ENCODE data around the gene ANKRD29.

The ANKRD29 gene

GRCh38 chr18:23626451-23627279, 36.0 kb downstream of the ANKRD29 start:
- TF ChIP-seq SIN3A (IDR thresholded peaks at IDR 0.05; ENCODE audit: borderline replicate concordance, insufficient read depth, low read length) (no peak), TAF1 (IDR thresholded peaks at IDR 0.05; ENCODE audit: borderline replicate concordance, insufficient read depth, low read length) (no peak), POLR2AphosphoS5 (IDR thresholded peaks at IDR 0.05; ENCODE audit: low read depth, low read length) (no peak), FOXP2 (optimal IDR thresholded peaks at IDR 0.05; ENCODE audit: borderline replicate concordance, extremely low read depth, extremely low read length, insufficient read depth) (no peak), REST (IDR thresholded peaks at IDR 0.05; ENCODE audit: insufficient read depth in 1 of 2, low read depth in 2 of 2, low read length in 2 of 2) (no peak)

GRCh38 chr18:23623040-23623439, 39.7 kb downstream of the ANKRD29 start:
- TF ChIP-seq SIN3A (IDR thresholded peaks at IDR 0.05; ENCODE audit: borderline replicate concordance, insufficient read depth, low read length) (no peak), TAF1 (IDR thresholded peaks at IDR 0.05; ENCODE audit: borderline replicate concordance, insufficient read depth, low read length) (no peak), FOXP2 (optimal IDR thresholded peaks at IDR 0.05; ENCODE audit: borderline replicate concordance, extremely low read depth, extremely low read length, insufficient read depth) (no peak), POLR2AphosphoS5 (IDR thresholded peaks at IDR 0.05; ENCODE audit: low read depth, low read length) (no peak), REST (IDR thresholded peaks at IDR 0.05; ENCODE audit: insufficient read depth in 1 of 2, low read depth in 2 of 2, low read length in 2 of 2) (no peak)

- no peak for TF ChIP-seq REST (IDR thresholded peaks at IDR 0.05; ENCODE audit: insufficient read depth in 1 of 2, low read depth in 2 of 2, low read length in 2 of 2)
- no peak for TF ChIP-seq TAF1 (IDR thresholded peaks at IDR 0.05; ENCODE audit: borderline replicate concordance, insufficient read depth, low read length)
- TF ChIP-seq FOXP2 (optimal IDR thresholded peaks at IDR 0.05; ENCODE audit: borderline replicate concordance, extremely low read depth, extremely low read length, insufficient read depth) = no peak
- TF ChIP-seq POLR2AphosphoS5 (IDR thresholded peaks at IDR 0.05; ENCODE audit: low read depth, low read length) = no peak
- no peak for TF ChIP-seq SIN3A (IDR thresholded peaks at IDR 0.05; ENCODE audit: borderline replicate concordance, insufficient read depth, low read length)
Observed at GRCh38 chr18:23619388-23619881, 43.3 kb downstream of the ANKRD29 start.

- no peak for TF ChIP-seq TAF1 (IDR thresholded peaks at IDR 0.05; ENCODE audit: borderline replicate concordance, insufficient read depth, low read length)
Observed at GRCh38 chr18:23618862-23619387, 43.8 kb downstream of the ANKRD29 start.

GRCh38 chr18:23617412-23618014, 45.2 kb downstream of the ANKRD29 start:
- TF ChIP-seq FOXP2 (optimal IDR thresholded peaks at IDR 0.05; ENCODE audit: borderline replicate concordance, extremely low read depth, extremely low read length, insufficient read depth) = no peak
- no peak for TF ChIP-seq POLR2AphosphoS5 (IDR thresholded peaks at IDR 0.05; ENCODE audit: low read depth, low read length)
- TF ChIP-seq TAF1 (IDR thresholded peaks at IDR 0.05; ENCODE audit: borderline replicate concordance, insufficient read depth, low read length) = no peak
- TF ChIP-seq REST (IDR thresholded peaks at IDR 0.05; ENCODE audit: insufficient read depth in 1 of 2, low read depth in 2 of 2, low read length in 2 of 2) = no peak
- no peak for TF ChIP-seq SIN3A (IDR thresholded peaks at IDR 0.05; ENCODE audit: borderline replicate concordance, insufficient read depth, low read length)
